AG08395 (cell line): ENCODE data around the gene MRPL41.
"Not testable (repeated sequence)": the region's sequence is repeated elsewhere in the genome, so short reads cannot be mapped to it uniquely, and the experiment has no call there.

ENCODE experiments used
- DNase-seq: peaks from one replicate; pipeline ENCODE4 v3.0.0; 2012; ENCODE audit warnings: mixed read lengths, low spot score

Gene MRPL41

GRCh38 chr9:137551264-137552021 is at the start of gene MRPL41:
Gene MRPL41, plus strand, starts transcription at chr9:137551879. Its CDS starts 203 bp downstream, at chr9:137552082.
- peak; percentile 98 for DNase-seq

DNA sequence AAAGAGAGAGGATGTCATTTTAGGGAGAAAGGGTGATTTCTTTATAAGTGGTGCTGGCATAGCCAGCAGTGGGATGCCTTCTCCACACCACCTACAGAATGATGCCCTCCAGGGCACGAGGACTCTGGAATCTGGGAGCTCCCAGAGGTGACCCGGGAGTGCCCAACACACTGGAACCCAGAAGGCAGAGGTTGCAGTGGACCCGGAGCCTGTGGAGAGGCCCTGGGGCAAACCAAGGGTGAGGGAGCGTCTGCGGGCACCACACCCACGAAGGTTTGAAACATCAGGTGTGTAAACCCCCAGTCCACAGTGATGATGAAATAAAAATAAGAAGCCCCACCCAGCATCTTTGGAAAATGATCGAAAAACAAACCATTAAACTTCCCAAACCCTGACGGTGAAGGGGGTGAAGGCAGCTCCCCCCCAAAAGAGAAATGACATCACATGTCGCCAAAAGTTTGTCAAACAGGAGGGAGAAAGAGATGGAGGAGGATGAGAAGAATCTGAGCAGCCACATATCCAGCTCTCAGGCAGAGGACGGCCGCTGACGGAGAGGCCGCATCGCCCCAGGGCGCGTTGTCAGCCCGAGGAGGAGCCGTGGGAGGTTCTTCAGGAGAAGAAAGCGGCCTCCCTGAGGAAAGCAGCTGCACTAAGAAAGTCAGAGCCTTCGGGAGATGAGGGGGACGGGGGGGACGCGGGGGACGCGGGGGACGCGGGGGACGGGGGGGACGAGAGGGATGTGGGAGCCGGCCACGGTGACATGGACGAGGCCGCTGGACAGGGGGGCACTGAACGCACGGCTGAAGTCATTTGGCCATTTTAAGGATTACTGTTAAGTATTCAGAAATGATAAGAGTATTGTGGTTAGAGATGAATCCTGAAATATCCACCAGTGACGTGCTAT is 49.4 kb upstream of the MRPL41 start:
- peak; percentile 30 for DNase-seq

DNA sequence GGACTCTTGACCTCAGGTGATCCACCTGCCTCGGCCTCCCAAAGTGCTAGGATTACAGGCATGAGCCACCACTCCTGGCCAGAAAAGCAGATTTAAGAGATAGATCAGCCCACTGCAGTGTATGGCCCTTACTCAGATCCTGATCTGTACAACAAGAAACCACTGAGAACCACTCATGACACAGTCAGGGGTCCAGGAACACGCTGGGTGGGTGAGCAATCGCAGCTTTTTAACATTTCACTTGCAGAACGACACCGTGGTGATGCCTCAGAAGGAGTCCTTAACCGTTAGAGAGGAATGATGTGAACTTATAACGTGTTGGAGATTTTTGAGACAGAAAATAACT is 47.3 kb upstream of the MRPL41 start:
- DNase-seq, result no peak

- DNase-seq, result no peak
Observed at GRCh38 chr9:137505421-137506140, 46.1 kb upstream of the MRPL41 start.

GRCh38 chr9:137506274-137506673 is 45.4 kb upstream of the MRPL41 start:
- DNase-seq, result no peak

DNA sequence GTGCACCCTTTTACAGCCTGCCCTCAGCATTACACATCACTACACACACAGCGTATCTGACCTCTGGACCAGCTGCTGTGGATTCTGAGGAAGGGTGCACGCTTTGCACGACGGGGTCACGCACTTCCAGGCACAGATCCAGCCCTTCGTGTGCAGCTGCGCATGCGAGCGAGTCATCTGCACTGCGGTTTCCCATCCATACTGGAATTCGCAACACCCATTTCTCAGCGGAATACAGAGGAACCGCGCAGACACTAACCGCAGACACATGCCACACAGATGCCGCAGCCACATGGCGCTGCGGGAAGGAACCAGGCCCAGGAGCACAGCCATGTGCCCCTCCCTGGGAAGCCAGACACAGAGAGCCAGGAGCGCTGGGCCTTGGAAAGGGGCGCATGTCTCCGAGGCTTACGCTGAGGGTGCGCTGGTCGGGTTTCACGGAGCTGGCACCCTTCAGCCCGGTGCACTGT is 44.9 kb upstream of the MRPL41 start:
- peak; percentile 69 for DNase-seq

DNA sequence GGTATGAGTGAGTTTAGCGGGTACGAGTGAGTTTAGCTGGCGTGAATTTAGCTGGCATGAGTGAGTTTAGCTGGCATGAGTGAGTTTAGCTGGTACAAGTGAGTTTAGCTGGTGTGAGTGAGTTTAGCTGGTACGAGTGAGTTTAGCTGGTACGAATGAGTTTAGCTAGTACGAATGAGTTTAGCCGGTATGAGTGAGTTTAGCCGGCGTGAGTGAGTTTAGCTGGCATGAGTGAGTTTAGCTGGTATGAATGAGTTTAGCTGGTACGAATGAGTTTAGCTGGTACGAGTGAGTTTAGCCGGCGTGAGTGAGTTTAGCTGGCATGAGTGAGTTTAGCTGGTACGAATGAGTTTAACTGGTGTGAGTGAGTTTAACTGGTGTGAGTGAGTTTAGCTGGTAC is 42.5 kb upstream of the MRPL41 start:
- no peak for DNase-seq

DNA sequence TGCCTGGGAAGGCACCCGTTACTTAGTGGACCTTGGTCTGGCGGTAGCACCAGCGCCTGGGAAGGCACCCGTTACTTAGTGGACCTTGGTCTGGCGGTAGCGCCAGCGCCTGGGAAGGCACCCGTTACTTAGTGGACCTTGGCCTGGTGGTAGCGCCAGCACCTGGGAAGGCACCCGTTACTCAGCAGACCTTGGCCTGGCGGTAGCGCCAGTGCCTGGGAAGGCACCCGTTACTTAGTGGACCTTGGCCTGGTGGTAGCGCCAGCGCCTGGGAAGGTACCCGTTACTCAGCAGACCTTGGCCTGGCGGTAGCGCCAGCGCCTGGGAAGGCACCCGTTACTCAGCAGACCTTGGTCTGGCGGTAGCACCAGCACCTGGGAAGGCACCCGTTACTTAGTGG is 40.6 kb upstream of the MRPL41 start:
- DNase-seq, result not testable (repeated sequence)

DNA sequence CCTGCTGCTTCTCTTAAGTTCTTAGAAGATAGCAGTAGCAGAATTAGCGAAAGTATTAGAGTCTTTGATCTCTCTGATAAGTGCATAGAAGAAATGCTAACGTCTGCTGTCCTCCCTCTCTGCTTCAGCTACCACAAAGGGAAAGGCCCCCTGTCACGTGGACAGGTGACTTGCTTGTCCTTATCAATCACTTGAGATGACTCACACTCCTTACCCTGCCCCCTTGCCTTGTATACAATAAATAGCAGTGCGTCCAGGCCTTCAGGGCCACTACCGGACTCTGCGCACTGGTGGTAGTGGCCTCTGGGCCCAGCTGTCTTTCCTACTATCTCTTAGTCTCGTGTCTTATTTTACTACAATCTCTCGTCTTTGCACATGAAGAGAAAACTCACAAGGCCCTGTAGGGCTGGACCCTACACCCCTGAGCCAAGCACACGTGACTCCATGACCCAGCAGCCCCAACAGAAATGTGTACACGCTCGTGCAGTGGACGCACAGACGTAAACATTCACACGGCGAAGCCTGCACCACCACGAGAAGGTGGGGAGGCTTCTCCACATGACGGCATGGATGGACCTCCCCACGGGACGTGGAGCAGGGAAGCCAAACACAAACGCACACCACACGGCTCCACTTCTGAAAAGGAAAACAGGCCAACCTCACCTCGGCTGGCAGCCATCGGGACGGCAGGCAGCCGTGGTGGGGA is 39.8 kb upstream of the MRPL41 start:
- no peak for DNase-seq

DNA sequence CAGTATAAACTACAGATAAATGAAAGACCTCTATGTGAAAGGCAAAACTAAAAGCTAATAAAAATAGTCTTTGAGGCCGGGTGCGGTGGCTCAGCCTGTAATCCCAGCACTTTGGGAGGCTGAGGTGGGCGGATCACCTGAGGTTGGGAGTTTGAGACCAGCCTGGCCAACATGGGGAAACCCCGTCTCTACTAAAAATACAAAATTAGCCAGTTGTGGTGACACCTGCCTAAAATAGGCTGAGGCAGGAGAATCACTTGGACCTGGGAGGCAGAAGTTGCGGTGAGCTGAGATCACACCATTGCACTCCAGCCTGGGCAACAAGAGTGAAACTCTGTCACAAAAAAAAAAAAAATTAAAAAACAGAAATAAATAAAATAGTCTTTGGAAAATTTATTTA is 38.5 kb upstream of the MRPL41 start:
- DNase-seq, result not testable (repeated sequence)

- DNase-seq, result not testable (repeated sequence)
Observed at GRCh38 chr9:137513801-137514570, 37.7 kb upstream of the MRPL41 start.

DNA sequence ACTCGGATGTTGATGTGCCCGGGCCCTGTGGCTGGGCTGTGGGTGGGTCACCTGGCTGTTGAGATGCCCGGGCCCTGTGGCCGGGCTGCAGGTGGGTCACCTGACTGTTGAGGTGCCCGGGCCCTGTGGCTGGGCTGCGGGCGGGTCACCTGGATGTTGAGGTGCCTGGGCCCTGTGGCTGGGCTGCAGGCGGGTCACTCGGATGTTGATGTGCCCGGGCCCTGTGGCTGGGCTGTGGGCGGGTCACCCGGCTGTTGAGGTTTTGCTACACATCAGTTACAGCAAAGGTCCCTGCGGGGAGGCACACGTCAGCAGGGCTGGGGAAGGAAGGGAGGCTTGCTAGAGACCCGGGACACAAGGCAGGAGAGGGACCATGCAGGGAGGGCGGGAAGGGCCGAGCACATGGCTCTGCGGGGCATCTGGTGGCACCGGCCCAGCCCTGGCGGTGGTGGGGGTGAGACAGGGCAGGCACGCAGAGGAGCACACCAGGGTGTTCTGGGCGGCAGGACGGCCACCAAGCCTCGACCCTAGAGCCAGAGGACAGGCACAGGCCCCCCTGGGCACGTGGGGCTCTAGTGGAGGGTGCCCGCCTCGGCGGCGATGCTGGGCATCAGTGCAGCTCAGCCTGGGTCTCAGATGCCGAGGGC is 36.9 kb upstream of the MRPL41 start:
- no peak for DNase-seq

GRCh38 chr9:137515338-137515724 is 36.3 kb upstream of the MRPL41 start:
- no peak for DNase-seq

DNA sequence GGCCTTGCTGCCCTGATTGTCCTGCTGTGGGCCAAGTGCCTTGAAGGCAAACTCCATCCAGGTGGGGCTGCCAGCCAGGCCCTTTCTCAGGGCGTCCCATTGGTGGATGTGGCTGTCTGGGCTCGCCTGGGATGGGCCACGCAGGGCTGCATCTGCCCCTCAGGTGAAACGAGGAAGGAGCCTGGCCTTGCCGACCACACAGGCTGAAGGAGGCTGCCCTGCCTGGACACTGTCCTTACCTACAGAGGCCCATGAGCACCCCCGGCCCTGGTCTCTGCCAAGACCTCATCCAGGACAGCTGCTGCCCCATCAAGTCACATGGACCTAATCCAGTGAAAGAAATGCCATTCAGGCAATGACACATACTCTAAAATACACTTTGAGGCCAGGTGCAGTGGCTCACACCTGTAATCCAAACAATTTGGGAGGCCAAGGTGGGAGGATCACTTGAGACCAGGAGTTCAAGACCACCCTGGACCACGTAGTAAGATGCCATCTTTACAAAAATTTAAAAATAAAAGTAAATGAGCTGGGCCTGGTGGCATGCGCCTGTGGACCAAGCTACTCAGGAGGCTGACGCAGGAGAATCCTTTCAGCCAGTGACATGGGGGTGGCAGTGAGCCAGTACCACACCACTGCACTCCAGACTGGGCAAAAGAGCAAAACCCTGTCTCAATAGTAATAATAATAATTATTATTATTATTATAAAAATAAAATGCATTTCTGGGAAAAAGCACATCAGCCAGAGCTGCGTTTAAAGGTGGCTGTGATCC is 35.3 kb upstream of the MRPL41 start:
- DNase-seq, result no peak

DNA sequence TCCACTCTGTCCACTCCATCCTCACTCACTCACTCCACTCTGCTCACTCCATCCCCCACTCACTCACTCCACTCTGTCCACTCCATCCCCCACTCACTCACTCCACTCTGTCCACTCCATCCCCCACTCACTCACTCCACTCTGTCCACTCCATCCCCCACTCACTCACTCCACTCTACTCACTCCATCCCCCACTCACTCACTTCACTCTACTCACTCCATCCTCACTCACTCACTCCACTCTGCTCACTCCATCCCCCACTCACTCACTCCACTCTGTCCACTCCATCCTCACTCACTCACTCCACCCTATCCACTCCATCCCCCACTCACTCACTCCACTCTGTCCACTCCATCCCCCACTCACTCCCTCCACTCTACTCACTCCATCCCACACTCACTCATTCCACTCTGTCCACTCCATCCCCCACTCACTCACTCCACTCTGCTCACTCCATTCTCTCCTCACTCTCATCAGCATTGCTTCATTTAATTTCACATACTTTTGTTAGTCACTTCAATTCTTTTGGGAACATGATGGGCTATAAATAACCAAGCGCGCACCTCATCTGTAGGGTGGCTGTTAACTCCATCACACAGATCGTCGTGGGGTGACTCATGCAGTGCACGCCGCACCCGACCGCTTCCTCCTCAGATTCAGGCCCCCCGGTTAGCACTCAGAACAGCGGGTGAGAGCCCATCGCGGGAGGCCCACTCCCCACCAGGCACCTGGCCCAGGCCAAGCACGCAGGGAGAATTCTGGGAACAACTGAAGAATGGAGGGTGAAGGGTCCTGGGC is 32.8 kb upstream of the MRPL41 start:
- DNase-seq, result not testable (repeated sequence)

DNA sequence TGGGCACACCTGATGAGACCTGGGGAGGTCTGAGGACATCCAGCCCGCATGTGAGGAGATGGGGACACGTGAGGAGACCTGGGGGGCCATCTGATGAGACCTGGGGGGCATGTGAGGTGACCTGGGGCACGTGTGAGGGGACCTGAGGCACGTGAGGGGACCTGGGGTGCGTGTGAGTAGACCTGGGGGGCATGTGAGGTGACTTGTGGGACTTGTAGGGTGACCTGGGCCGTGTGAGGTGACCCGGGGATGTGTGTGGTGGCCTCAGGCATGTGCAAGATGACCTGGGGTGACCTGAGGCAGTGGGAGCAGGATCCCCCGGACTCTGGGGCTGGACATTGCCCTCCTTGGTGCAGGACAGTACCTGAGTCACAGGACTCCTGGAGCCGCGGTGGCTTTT is 32.1 kb upstream of the MRPL41 start:
- no peak for DNase-seq

DNA sequence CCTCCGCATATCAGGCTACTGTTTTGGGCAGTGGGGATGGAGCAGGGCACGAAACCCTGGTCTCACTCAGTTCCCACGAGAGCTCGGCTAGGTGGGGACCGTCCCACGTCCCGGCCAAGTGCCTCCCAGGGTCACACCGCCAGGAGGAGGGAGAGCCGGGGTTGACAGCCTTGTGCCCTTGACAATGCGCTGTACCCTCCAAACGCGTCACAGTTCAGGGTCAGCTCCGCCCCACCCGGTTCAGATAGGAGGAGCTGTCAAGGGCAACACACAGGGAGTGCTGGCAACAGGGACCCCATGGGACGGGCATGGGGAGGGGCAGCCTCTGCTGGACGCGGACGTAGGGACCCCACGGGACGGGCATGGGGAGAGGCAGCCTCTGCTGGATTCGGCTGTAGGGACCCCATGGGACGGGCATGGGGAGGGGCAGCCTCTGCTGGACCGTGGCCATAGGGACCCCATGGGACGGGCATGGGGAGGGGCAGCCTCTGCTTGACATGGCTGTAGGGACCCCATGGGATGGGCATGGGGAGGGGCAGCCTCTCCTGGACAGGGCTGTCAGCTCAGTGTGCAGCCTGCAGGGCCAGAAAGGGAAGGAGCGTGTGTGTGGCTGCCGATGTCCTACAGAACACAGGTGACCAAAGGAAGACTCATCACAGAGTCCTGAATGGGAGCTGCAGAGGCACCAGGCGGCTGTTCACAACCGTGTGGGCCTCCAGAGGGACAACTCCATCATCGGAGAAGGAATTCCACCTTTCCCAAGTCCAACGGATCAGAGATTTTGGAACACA is 30.9 kb upstream of the MRPL41 start:
- no peak for DNase-seq

- DNase-seq, result no peak
Observed at GRCh38 chr9:137521405-137521985, 30.2 kb upstream of the MRPL41 start.
